ENCODE results near the gene SRRM2.

SRRM2 gene

GRCh38 chr16:2762711-2763110 lies 10.3 kb downstream of the SRRM2 start:
- no peak for DNase-seq (ENCODE audit: low read depth in 2 of 2)

GRCh38 chr16:2763173-2763572 lies 10.7 kb downstream of the SRRM2 start:
- DNase-seq (ENCODE audit: low read depth in 2 of 2) = no peak

GRCh38 chr16:2764718-2765117 lies 12.3 kb downstream of the SRRM2 start:
- no peak for DNase-seq (ENCODE audit: low read depth in 2 of 2)

- no peak for DNase-seq (ENCODE audit: low read depth in 2 of 2)
These were observed 13.3 kb downstream of the SRRM2 start for GRCh38 chr16:2765462-2766404.

DNA sequence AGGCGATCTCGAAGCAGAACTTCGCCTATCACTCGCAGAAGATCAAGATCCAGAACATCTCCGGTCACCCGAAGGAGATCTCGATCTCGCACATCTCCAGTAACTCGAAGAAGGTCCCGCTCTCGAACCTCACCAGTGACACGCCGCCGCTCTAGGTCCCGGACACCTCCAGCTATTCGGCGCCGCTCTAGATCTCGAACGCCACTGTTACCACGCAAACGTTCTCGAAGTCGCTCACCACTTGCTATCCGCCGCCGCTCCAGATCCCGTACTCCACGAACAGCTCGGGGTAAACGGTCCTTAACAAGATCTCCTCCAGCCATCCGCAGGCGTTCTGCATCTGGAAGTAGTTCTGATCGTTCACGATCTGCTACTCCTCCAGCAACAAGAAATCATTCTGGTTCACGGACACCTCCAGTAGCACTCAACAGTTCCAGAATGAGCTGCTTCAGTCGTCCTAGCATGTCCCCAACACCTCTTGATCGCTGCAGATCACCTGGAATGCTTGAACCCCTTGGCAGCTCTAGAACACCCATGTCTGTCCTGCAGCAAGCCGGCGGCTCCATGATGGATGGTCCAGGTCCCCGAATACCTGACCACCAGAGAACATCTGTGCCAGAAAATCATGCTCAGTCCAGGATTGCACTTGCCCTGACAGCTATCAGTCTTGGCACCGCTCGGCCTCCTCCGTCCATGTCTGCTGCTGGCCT lies 14.1 kb downstream of the SRRM2 start:
- DNase-seq (ENCODE audit: low read depth in 2 of 2) = no peak

- no peak for DNase-seq (ENCODE audit: low read depth in 2 of 2)
These were observed 14.8 kb downstream of the SRRM2 start for GRCh38 chr16:2767140-2767731.

- no peak for DNase-seq (ENCODE audit: low read depth in 2 of 2)
These were observed 15.5 kb downstream of the SRRM2 start for GRCh38 chr16:2767891-2768290.

GRCh38 chr16:2768403-2769089 lies 16.1 kb downstream of the SRRM2 start:
- DNase-seq (ENCODE audit: low read depth in 2 of 2) = no peak

DNA sequence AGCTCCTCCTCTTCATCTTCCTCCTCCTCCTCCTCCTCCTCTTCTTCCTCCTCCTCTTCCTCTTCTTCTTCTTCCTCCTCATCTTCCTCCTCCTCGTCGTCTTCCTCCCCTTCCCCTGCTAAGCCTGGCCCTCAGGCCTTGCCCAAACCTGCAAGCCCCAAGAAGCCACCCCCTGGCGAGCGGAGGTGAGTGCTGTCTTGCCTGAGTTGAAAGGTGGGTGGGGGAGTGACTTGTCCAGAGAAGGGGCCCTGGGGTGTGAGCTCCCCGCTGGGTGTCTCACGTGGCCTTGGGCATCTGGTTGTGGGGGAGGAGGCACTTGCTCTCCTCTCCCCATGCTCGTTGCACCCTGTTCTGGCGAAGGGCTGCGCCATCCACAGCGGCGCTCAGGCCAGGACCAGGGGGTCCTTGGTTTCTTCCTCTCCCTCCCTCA lies 16.7 kb downstream of the SRRM2 start:
- no peak for DNase-seq (ENCODE audit: low read depth in 2 of 2)

GRCh38 chr16:2769675-2770056 lies 17.2 kb downstream of the SRRM2 start:
- DNase-seq (ENCODE audit: low read depth in 2 of 2) = no peak

DNA sequence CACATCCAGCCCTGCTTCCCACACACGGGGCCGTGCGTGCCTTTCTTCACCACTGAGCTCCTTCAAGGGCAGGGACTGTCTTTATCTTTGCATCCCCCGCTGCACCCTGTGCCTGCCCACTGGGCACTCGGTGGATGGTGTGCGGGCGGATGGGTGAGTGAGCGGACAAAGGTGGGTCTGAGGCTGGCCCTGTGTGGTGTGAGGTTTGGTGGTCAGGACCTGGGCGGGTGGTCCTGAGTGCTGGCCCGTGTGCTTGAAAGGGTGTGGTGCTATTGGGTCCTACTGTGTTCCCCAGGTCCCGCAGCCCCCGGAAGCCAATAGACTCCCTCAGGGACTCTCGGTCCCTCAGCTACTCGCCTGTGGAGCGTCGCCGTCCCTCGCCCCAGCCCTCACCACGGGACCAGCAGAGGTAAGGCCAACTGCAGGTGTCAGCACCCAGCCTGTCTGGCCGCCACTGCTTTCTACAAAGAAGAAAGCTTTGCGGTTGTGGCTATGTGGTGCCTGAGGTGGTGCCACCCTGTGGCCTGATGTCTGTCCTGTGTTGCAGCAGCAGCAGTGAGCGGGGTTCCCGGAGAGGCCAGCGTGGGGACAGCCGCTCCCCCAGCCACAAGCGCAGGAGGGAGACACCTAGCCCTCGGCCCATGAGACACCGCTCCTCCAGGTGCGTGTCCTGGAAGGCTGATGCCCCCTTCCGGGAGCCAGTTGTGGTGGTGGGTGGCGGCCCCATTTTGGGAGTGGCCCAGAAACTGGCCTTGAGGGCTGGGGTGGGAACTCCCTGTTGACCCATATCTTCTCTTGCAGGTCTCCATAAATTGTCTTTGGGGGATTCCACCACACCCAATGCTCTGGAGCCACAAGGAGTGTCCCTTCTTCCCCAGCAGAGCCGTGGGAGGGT lies 17.9 kb downstream of the SRRM2 start:
- no peak for DNase-seq (ENCODE audit: low read depth in 2 of 2)

- no peak for DNase-seq (ENCODE audit: low read depth in 2 of 2)
These were observed 19.3 kb downstream of the SRRM2 start for GRCh38 chr16:2771496-2772402.

GRCh38 chr16:2773188-2773968 lies 20.9 kb downstream of the SRRM2 start:
- no peak for DNase-seq (ENCODE audit: low read depth in 2 of 2)

DNA sequence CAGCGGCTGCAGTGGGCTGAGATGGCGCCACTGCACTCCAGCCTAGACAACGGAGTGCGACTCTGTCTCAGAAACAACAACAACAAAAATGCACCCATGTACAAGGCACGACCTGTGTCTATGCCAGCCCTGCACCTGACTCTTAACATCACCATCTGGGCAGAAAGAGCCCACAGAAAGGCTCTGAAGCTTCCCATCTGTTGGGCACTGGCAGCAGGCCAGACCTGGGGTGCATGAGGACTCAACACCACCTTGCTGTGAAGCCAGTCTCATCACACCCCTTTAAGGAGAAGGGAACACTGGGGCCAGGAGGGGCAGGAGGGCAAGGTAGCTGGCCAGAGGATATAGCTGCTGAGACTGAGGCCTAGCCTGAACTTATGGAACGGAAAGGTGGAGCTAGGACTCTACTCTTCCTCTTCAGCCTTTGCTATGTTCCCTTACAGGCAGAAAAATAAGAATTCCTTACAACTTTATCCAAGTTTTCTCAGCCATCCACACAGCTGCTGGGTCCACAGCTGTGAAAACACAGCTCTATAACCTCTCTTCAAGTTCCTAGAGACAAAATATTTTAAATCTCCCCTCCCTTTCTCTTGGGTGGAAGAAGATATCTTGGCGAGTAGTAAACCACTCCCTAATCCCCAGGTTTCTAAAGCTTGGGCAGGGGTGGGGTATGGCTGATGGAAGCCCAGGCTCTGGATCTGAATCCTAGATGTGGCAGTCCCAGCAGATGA lies 21.9 kb downstream of the SRRM2 start:
- DNase-seq (ENCODE audit: low read depth in 2 of 2) = no peak

DNA sequence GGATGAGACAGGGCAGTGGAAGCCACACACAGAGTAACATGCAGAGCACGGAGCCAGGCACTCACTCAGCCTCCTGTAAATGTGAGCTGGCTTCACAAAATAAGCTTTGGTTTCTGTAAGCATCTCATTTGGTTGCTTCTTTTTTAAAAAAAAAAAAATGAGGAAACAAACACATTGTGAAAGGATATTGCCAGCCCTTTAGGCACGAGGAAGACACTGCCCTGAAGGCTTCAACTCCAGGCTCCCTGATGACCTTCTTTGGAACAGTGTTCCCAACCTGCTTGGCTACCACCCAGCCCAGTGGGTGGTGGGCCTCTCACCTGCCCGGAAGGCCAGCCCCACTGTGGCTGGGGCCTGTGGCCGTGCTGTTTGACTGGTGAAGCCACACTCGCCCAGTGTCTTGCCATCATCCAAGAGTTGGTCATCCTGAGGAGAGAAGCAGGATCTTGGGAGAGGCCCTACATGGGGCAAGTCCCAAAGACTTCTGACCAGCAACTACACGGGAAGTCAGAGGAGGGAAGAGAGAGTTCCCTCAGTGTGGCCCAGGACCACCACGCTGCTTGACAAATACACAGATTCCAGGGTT lies 22.8 kb downstream of the SRRM2 start:
- DNase-seq (ENCODE audit: low read depth in 2 of 2) = no peak

DNA sequence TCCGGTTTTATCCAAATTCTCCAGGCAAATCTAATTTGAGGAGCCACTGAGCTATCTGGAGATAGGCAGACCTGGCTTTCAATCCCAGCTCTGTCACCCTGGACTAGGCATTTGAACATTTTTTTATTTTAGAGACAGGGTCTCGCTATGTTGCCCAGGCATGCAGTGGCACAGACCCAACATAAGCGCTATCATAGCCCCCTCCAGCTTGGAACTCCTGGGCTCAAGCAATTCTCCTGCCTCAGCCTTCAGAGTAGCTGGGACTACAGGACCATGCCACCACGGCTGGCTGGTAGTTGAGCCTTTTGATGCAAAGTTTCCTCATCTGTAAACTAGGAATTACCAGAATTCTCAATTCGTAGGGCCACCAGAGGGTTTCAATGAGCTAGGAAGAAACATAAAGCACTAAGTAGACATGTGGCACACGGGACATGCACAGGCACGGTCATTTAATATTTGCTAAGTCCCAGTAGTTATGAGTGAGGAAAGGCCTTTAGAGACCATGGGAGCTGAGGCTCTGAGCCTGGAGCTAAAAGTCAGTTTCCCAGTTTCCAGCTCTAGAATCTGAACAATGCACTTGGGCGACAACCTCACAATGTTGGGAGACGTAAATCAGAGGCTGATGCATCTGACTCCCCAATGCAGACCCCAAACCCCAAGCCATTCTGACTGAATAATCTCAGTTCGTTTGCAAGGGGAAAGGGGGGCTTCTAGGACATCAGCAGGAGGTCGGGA lies 23.5 kb downstream of the SRRM2 start:
- no peak for DNase-seq (ENCODE audit: low read depth in 2 of 2)

DNA sequence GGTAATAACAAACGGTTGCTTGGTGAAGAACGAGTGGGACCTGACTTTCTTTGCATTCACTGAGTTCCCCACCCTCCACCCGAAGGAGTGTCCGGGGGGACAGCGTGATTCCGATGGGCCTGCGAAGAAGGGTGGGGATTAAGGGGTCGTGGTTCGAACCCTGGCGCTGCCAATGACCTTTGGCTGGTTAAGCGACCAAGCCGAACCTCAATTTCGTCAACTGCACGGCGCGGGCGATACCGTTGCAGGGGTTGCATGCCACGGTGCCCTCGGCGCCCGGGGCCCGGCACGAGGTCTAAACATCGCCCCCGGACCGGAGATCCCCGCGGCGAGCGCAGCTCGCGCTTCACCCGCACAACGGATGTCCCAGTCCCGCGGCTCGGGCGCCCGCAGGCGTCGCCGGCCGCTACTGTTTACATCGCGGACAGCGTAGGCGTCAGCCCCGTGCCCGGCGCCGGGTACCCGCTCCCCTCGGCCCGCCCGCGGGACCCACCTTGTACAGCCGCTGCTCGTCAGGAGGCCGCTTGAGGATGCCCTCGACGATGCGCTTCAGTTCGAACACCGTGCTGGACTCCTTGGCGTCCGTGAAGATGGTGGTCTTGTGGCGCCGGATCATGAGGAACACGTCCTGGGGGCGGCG lies 24.2 kb downstream of the SRRM2 start:
- DNase-seq (ENCODE audit: low read depth in 2 of 2) = peak in 1 of 2 donors; percentile 26

Measured in stimulated activated CD8-positive, alpha-beta memory T cell treated with anti-CD3 and anti-CD28 coated beads, Interleukin-2, amount 100 ng/mL, for 48 hours (primary cell).